Measurements from ENCODE around the gene CIZ1. TPM values are rescaled to one million over a fixed set of nuclear protein-coding genes. Genes with fewer than 3 reads are reported as not detected.
A peak's percentile ranks its signal among the peaks of the same experiment; 100 is the strongest.

The CIZ1 gene
- total RNA-seq, 1 donor from 2014 or later = 86.1 TPM

DNA sequence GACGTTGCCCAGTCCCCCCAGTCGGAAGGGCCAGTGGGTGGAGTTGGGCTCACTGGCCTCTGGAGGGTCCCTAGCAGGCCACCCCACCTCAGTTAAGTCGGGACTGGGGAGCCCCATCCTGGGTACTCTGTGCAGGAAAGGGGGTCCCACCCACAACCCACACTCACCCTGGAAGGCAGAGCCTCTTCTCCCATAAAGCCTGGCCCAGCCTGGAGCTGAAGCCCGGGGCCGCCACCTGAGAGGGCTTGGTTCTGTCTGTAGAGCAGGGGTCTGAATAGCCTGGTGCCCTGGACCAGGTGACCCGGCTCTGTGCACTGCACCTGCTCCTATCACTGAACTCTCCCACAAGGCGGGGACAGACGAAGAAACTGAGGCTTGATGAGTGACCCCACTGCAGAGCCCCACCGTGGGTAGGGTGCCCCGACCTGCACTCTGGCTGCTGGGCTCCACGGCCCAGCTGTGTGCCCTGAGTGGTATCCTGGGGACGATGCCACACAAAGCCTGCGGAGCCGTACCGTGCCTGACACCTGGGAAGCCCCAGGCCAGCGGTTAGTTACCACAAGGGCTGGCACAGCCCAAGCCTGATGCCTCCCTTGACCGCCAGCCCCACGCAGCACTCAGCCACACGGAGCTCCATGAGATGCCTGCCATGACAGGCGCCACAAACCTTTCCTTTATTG, 71.2 kb downstream of the CIZ1 start:
- DNase-seq (ENCODE audit: low spot score) = peak; percentile 70
- intact Hi-C loops (cut with DNase I) = no loop called here

DNA sequence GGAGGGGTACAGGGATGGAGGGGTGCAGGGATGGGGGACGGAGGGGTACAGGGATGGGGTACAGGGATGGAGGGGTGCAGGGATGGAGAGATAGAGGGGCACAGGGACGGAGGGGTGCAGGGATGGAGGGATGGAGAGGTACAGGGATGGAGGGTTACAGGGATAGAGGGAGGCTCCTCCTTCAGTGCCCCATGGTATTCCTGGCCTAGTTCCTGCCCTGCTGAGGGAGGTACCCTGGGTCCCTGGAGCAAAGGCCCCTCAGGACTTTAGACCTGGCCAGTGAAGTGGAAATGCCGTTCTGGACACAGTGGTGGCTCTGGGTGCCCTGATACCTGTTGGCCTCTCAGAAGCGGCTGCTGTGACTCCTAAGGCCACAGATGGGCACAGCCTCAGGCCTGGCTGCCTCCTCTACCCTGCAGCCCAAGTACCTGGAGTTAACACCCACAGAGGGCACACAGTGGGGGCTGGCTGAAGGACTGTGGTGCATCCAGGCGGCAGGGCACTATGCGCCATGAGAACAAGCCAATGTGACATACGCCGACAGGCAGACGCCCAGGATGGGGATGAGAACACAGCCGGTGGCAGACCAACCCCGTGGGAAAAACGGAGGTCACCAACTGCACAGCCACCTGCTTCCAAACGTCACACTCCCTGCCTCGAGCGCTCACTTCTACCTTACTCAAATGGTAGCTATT, 72.3 kb downstream of the CIZ1 start:
- intact Hi-C loops (cut with DNase I) = loop anchor here (5.0 kb wide), 1 partner anchor 47 kb away; no protein-coding TSS in a partner anchor
- DNase-seq (ENCODE audit: low spot score) = peak; percentile 46

DNA sequence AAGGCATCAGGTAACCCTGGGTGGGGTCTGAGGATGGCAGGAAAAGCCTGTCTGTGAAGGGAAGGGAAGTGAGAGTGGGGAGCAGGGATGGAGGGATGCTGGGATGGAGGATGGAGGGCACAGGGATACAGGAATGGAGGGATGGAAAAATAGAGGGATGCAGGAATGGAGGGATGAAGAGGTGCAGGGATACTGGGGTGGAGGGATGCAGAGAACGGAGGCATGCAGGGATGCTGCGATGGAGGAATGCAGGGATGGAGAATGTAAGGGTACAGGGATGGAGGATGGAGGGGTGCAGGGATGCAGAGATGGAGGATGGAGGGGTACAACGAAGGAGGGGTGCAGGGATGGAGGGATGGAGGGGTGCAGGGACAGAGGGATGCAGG, 72.9 kb downstream of the CIZ1 start:
- intact Hi-C loops (cut with DNase I) = loop anchor here (5.0 kb wide), 1 partner anchor 46 kb away; no protein-coding TSS in a partner anchor
- peak; percentile 24 for DNase-seq (ENCODE audit: low spot score)

DNA sequence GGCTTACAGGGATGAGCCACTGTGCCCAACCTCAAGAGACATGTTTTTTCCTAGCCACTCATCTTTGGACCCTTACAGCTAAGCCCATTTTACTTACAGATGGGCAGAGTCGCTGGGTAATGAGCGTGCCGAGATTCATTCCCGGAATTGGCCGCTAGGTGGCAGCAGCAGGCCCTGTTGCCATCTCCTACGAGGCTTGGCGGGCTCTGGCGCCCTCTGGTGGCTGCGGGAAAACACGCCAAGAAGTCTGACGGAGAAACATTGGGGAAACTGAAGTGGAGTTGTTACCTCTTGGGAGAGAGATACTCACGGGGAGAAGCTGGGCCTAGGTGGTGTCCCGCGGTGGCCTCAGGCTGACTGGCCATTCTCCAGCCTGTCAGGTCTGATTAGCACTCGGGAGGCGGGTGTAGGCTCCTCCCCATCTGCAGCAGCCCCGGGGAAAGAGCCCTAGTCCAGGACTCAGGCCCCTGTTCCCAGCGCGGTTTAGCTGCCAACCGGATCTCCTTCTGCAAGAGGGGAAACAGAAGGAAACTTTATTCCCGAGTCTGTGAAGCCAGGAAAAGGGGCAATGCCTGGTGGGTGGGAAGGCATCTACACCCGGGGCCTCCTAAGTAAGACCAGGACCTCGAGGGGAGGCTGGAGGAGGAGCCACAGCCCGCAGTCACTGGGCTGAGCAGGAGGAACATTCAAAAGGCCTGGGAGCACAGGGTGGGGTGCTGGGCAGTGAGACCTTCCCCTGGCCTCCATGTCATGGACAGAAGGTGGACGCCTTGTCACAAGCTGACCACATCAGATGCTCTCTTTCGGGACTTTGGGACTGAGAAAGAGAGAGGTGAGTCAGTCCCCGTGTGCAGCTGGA, 73.5 kb downstream of the CIZ1 start:
- intact Hi-C loops (cut with DNase I) = loop anchor here (1.0 to 5.0 kb wide), 3 partner anchors 46 to 175 kb away; no protein-coding TSS in a partner anchor
- peak; percentile 97 for DNase-seq (ENCODE audit: low spot score)

DNA sequence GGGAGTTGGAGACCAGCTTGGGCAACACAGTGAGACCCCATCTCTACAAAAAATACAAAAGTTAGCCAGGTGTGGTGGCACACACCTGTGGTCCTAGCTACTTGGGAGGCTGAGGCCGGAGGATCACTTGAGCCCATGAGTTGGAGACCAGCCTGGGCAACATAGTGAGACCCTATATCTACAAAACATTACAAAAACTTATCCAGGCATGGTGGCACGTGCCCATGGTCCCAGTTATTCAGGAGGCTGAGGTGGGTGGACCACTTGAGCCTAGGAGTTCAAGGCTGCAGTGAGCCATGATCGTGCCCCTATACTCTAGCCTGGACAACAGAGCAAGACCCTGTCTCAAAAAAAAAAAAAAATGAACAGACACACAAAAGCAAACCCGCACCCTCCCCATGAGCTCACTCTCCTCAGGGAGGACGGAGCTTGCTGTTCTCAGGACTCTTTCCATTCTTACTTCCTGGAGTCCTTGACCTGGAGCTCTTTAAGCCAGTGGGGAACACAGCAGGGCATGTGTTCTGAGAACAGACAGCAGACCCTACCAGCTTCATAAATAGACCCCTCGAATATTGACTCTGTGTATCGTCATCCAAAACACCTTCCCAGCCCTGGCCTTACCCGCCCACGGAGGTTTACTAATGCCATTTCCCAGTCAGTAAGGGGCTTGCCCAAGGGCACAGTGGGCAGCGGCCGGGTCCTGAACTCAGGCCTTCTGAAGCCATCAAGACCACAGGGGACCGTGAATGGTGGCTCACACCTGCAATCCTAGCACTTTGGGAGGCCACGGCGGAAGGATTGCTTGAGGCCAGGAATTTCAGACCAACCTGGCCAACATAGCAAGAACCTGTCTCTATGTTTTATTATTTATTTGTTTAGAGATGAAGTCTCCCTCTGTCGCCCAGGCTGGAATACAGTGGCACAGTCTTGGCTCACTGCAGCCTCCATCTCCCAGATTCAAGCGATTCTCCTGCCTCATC, 75.0 kb downstream of the CIZ1 start:
- intact Hi-C loops (cut with DNase I) = loop anchor here (1.0 to 5.0 kb wide), 3 partner anchors 44 to 173 kb away; no protein-coding TSS in a partner anchor
- no peak for DNase-seq (ENCODE audit: low spot score)

Other genes starting within 250 kb of the CIZ1 start
- 24.1 TPM for gene EEIG1, start 210.6 kb downstream of the CIZ1 start, total RNA-seq
- gene NAIF1, start 124.3 kb downstream of the CIZ1 start, total RNA-seq = 6.2 TPM
- gene SLC25A25, start 123.3 kb downstream of the CIZ1 start, total RNA-seq = 5.6 TPM
- 136 TPM for gene PTGES2, start 63.8 kb downstream of the CIZ1 start, total RNA-seq
- gene LCN2, start 42.1 kb downstream of the CIZ1 start, total RNA-seq = 2.0 TPM
- 65.7 TPM for gene BBLN, start 31.3 kb downstream of the CIZ1 start, total RNA-seq
- 7.3 TPM for gene DNM1, start 11.8 kb upstream of the CIZ1 start, total RNA-seq
- gene GOLGA2, start 84.4 kb upstream of the CIZ1 start, total RNA-seq = 120 TPM
- gene SWI5, start 84.7 kb upstream of the CIZ1 start, total RNA-seq = 17.7 TPM
- gene TRUB2, start 130.9 kb upstream of the CIZ1 start, total RNA-seq = 30.7 TPM
- 25.9 TPM for gene COQ4, start 131.3 kb upstream of the CIZ1 start, total RNA-seq
- gene SLC27A4, start 149.0 kb upstream of the CIZ1 start, total RNA-seq = 17.4 TPM
- gene URM1, start 179.8 kb upstream of the CIZ1 start, total RNA-seq = 49.5 TPM
- 16.6 TPM for gene CERCAM, start 229.3 kb upstream of the CIZ1 start, total RNA-seq